HG03439 (cell line): ENCODE results near the gene DDX10.

Source experiments
- ATAC-seq: cut with Tn5 transposase; IDR thresholded peaks from one replicate; pipeline ENCODE4 v1.9.1; 2021; ENCODE audit warnings: mild to moderate bottlenecking, moderate library complexity; ENCODE audit not compliant: unreplicated experiment

Gene DDX10

DNA sequence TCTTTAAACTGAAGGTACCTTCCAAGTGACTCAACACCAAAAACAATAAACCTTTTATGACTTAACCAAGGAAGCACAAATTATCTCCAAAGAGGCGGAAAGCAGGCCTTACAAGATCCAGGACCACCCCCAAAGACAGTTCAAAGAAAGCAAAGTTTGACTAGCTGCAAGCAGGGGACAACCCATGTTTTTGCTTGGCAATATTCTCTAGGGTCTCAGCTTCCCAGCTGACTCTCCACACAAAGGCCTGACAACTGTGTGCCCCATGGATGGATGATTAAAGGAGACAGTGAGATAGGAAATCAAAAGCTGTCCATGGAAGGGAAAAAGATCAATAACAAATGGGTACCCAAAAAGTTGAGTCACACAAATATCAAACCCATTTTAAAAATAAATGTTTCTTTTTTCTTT lies 232.2 kb downstream of the DDX10 start:
- ATAC-seq: no peak

DNA sequence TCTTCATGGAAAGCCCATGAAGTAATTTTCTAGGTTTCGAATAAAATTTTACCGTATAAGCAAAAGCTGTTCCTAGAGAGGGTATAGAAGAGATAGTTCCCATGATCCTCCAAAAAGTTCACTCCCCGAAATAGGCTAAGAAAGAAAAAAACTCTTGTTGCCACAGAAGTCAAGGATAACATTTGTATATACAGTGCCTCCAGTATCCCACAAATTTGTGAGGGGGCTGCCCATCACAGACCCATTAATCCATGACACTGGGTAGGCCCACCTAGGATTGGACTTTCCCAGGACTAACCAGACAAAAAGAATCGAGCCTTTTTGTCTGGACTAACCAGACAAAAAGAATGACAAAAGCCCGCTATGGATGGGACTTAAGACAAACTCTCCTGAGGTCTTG lies 233.0 kb downstream of the DDX10 start:
- no peak for ATAC-seq

DNA sequence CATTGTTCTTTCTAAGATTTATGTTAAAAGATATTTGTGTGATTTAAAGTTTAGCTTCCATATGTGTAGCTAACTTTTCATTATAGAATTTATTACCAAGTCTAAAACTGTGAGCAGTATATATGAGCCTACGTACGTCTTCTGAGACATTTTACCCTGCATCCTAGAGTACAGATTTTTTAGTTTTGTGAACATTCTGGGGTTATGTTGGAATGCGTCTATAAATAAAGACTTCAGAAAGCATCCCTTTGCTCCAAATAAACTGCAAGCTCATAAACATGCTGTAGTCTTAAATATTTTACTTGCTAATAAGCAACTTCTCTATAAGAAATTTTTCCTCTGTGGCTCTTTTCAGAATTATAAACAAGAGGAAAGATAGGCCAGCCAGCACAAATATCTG lies 236.5 kb downstream of the DDX10 start:
- ATAC-seq: no peak

DNA sequence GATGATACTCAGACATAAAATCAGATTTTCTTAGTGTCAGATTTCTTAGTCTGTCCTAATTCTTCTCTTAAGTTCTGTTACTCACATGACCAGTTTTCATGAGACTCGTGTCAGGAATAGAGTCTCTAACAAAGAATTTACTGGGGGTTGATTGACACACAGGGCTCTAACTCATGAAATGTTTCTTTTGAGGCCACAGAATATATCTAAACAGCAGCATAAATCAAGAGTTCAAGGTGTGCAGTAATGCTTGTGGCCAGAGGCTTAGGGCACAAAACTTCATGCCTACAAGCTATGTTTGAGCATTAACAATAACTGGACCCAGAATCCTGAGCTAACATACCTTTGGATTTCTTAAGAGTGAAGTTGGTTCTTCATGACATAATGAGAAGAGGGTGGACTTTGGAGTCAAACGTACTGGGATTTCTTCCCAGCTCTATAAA lies 237.2 kb downstream of the DDX10 start:
- ATAC-seq: no peak

DNA sequence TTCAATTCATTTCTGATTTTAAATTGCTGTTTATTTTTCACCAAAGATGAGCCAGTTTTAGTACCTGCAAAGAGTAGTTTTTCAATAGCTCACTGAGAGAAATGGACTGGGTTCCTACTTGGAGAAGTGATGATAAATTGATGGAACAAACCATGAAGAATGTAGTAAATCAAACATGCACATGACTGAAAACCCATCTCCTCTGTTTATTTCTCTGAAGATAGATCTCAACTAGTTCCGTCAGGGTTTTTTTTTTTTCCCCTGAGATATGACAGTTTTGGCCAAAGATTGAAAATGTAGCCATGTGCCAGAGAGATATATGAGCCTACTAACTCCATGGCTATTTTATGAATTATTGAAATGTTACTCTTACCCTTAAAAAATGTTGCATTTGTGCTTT lies 239.6 kb downstream of the DDX10 start:
- no peak for ATAC-seq

DNA sequence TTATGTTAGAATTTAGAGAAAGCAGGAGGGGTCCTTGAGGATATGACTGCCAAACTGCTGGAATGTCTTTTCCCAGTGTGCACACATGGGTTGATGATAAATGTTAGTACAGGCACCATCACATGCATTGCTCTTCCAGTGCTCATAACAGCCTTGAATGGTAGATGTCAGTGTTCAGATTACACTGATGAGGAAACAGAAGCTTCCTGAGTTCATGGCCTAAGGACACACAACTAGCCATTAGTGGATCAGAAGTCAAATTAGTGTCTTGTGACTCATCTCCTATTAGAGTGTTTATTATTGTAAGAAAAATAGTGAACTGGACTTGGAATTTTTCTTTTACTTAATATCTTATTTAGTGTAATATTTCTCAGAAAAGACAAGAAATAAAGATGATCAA lies 241.5 kb downstream of the DDX10 start:
- no peak for ATAC-seq

DNA sequence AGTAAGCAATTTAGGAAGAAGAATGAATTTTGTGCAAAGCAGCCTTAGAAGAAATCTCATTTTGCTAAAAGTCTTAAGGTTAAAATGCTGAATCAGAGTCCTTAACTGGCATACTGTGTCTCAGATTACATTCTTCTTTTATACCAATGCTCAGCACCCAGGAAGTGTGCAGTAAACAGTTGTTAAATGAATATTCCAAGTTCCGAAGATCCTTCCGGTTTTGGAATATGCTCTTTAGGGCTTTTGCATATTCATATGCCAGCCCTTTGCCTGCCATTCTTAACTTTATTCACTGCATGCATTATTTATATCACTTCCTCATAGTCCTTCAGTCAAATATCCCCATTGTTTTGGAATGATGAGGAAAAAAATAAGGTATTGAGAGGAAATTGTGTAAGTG lies 242.0 kb downstream of the DDX10 start:
- ATAC-seq: no peak

DNA sequence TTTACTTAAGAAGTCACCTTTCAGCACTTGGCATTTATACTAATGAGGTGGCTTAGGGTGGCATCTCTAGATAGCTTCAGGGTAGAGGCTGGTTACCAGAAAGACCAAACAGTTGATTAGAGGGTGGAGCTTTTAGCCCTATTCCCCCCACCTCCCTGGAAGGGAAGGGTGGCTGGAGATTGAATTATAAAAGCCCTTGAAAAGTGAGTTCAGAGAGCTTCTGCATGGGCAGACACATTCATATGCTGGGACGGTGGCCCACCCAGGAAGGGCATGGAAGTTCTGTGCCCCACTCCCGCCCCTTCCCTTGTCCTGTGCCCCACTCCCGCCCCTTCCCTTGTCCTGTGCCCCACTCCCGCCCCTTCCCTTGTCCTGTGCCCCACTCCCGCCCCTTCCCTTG lies 244.2 kb downstream of the DDX10 start:
- ATAC-seq: no peak

DNA sequence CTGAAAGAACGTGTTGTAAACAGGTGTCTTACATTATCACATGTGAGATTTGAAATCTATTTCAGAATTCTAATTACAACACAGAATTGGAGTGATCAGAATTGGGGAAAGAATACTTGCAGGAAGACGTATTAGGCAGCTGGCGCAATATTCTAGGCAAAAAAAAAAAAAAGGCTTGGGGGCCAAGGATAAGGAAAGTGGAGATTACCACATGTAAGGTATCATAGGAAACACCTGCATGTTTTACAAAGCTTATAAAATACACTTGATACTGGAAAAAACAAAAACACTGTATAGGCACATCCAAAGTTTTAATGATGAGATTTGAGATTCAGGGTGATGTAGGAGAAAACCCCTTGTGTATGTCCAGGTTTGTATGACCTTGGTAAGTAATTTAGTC lies 245.1 kb downstream of the DDX10 start:
- ATAC-seq: no peak

DNA sequence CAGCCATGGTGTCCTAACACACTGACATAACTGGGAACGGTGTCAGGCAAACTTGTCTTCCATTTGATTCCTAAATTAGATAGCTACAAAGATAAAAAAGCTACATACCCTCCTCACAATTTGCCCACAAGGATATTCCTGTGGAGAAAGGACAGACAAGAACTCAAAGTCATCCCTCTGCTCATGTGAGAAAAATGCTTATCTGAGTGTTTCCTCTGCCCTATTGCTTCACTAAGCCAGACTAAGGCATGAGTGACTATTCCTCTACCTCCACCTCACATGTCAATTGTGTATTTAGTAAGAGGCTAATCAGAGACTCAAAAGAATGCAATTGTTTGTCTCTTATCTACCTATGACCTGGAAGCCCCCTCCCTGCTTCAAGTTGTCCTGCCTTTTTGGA lies 247.7 kb downstream of the DDX10 start:
- ATAC-seq: no peak

DNA sequence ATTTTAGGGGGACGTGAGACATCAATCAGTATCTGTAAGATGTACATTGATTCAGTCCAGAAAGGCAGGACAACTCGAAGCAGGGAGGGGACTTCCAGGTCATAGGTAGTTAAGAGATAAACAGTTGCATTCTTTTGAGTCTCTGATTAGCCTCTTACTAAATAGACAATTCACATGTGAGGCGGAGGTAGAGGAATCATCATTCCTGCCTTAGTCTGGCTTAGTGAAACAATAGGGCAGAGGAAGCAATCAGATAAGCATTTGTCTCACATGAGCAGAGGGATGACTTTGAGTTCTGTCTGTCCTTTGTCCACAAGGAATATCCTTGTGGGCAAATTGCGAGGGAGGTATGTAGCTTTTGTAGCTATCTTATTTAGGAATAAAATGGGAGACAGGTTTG lies 248.3 kb downstream of the DDX10 start:
- ATAC-seq: no peak

DNA sequence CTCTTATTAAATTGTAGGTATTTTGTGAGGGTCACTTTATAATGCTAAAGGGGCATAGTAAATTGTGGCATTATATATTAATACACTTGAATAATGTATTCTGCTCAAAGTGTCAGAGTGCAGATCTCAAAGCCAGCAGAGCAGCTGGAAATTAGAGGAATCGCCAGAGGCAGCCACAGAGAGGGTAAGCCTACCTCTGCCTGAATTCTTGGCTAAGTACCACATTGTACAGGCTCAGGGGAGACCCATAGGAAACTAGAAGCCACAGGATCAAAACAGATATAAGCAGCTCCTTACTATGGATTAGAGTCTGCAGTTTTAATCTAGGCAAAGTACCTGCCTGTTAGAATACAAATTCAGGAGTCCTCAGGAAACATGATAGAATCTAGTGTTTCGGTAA lies 249.3 kb downstream of the DDX10 start:
- ATAC-seq: no peak

DNA sequence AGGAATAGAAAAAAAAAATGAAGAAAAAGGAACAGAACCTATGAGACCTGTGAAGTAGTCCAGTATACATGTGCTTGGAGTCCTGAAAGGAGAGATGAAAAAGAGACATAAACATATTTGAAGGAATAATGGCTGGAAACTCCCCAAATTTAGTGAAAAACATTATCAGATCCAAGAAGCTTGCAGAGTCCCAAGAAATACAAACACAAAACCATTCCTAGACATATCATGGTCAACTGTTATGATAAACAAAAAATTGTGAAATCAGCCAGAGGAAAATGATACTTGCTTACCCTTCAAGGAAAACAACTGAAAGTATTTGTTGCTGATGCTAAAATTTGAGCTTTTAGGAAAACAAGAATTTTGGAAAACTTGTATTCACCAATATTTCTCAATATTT lies 250.1 kb downstream of the DDX10 start:
- no peak for ATAC-seq

DNA sequence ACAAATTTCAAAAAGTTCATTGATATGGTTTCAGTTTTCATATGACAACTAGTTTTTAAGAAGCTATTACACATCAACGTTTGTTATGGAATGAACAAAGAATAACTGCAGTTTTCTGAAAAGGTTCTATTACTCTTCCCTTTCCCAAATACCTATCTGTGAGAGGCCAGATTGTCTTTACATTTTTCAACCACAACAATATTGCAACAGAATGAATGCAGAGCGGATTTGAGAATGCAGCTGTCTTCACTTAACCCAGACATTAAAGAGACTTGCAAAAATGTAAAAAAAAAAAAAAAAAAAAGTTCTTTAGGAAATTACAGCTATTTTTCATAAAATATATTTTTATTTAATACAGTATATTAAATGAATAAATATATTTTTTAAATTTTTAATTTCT lies 250.8 kb downstream of the DDX10 start:
- ATAC-seq: no peak

DNA sequence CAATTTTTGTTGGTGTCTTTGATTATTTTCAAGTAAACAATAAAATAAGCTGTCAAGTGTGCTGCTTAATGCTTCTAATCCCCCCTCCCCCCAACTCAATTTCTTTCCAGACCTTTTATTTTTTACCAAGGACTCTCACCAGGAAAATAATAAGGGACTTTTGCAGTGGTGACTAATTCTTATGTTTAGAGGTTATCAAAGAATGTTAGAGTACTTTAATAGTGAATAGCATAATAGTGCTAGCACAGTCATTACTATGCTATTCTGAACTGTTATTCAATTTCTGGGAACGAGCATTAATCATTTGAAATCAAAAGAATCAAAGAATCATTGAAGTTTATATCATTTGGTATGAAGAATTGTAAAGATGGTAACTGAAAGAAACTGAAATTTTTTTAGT lies 251.4 kb downstream of the DDX10 start:
- ATAC-seq: no peak

DNA sequence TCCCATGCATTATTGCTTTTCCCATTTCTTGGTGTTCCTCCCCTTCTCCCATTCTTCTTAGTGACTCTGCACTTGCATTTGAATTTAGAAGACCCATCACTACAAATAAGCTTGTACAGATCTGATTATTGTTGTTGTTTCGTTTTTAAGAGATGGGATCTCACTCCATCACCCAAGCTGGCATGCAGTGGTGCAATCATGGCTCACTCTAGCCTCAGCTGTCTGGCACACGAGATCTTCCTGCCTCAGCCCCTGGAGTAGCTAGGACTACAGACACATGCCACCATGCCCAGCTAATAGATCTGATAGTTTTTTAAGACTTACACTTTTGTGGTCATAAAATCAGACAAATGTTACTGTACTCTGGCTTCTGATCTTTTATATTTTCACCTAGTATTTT lies 252.1 kb downstream of the DDX10 start:
- ATAC-seq: no peak

DNA sequence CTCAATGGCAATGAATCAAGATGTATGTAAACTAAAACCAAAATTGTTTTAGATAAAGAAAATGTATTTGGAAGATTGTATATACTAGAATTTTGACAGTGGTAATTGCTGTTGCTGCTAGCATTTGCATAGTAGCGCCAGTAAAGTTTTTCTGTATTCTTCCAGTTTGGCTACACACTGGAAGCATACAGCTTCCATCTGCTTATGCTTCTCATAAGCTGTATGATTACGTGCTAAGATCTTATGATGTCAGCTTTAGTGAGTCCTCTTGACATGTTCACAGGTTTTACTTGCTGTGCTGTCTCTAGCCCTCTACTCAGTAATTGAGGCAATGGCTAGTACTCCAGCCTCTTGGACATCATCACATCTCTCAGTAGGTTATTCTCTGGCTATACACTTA lies 256.3 kb downstream of the DDX10 start:
- no peak for ATAC-seq

DNA sequence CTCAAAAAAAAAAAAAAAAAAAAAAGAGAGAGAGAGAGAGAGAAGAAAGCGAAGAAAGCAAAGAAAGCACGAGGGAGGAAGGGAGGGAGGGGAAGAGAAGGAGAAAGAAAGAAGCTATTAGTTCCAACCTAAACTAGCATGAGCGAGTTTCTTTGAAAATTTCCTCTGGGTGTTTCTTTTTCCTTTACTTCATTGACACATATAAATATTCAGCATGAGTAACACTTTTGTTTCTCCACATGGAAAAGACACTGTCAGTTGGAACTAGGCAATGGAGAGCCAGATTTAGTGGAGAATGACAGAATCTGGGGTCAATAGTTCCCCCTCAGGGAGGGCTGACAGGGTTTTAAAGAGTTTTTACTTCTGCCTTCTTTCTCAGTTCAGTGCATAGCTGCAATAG lies 257.4 kb downstream of the DDX10 start:
- ATAC-seq: no peak

DNA sequence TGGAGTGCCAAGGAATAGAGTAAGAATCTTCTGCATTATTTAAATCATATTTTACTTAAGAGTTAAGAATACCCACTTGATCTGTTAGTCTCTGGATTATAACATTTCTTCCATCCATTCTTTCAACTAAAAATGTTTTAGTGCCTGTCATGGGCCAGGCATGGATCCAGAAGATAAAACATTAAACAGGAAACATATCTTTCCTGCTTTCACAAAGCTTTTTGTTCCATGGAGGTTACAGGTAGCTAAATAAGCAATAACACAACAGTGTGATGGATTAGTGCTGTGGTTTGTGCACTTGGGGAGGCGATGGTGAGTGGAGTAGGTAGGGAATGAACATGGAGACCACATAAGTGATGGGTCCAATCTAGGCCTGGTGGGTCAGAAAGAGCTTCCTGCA lies 258.5 kb downstream of the DDX10 start:
- ATAC-seq: no peak

DNA sequence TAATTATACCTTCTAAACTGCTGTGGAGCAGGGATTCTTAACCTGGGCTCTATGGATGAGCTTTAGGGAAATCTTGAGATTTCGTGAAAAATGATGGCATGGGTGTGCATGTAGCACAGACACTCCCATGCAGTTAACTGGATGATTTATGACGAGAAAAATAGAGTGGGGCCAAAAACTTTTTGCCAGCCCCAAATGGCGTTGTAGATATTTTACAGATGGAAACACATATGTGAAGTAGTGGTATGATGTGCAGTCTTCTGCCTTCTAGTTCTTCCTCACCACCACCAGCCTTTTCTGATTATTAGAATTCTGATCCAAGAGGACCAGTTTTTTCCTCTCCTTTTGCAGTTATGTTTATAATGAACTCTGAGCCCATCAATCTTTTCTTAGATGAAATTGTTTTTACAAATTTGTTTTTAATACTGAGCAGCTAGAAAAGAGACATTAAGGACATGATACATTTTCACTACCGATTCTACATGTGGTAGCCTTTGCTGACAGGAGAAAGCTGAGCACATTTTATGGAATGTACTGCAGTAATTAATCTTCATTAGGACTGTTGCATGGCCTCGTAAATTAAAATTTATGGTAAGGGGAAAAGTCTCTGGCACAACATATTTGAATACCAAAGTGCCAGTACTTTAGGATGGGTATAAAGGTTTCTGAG lies 261.4 kb downstream of the DDX10 start:
- ATAC-seq: no peak

DNA sequence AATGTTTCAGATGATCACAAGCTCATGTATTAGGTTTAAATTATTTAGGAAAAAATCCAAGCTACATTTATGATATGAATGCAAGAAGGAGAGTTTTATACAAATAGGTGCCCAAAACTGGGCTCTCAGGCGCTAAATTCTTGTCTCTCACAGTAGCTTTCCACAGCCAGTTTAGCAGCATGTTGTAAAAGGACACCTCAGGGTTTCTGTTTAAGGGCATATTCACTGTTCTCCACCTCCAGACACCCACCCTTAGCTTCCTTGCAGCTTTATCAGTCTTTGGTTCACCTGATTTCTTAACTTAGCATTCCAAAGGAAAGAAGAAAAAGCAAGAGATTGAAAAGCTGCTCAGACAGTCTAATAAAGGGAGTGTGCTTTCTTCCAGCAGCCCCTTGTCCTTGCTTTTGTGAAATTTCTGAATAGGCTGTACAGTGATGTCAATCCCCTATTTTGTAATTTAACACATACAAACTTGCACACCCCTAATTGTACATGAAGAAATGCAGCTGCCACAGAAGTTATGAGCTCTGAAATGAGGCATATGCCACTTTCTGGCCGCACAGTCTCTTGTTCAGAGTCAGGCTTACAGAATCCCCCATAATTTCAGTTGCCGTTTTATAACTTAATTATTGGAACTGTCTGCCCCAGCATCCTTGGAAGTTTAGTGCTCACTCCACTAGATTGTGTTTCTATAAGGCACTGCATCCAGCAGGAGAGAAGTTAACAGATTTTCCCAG lies 262.1 kb downstream of the DDX10 start:
- no peak for ATAC-seq

DNA sequence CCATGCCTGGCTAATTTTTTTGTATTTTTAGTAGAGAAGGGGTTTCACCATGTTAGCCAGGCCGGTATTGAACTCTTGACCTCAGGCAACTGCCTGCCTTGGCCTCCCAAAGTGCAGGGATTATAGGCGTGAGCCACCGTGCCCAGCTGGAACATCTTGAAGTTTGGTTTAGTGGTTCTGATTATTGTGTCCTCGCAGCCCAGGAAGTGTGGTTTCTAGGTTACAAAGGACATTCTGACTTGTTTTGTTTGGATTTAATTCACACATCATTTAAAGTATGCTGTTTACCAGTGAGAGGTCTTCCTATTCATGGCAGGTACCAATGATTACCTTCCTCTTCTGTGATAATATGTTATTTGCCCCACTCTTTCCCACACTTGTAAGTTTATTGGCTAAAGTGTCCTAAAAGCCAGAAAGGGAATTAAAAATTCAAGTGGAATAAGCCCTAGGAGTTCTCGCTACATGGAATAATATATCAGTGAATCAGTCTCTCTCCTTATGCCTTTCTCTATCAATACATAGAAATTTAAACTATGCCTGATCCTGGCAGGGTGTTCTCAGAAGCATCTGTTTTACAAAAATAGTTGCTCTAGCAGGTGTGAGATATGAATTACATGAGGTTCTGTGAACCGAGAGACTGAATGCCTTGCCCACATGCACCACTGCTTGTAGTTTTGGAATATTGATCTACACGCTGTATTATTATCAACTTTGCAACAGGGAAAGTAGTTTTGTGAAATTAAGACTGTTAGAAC lies 263.1 kb downstream of the DDX10 start:
- ATAC-seq: no peak
